ENCODE results near the gene TFDP1. TPM values are rescaled to one million over a fixed set of nuclear protein-coding genes. Genes with fewer than 3 reads are reported as not detected.

TFDP1 gene
- polyA plus RNA-seq, 1 of the 3 experiments (the other 2 are of a cell fraction) = 76.7 TPM

GRCh38 chr13:113589961-113590339, 5.4 kb downstream of the TFDP1 start:
- peaks cover 68% of the 10 kb centered on the region for H4K20me1 ChIP-seq (ENCODE audit: insufficient read depth)

GRCh38 chr13:113591750-113592149, 7.2 kb downstream of the TFDP1 start:
- H3K27ac ChIP-seq (ENCODE audit: low read depth in 2 of 2, low read length in 1 of 2) = no peak overlapping the region
- ChIA-PET POLR2A (no interaction called here), CTCF (no interaction called here)
- no peak overlapping the region for H2AFZ ChIP-seq (ENCODE audit: low read depth)
- peaks cover 18% of the 10 kb centered on the region for H3F3A ChIP-seq (replicated peaks; ENCODE audit: insufficient read depth)
- H3K27me3 ChIP-seq (ENCODE audit: insufficient read depth) = no peaks in the 10 kb centered on the region
- H3K79me2 ChIP-seq (ENCODE audit: insufficient read depth) = peaks cover 88% of the 10 kb centered on the region
- H3K9me2 ChIP-seq = no peaks in the 10 kb centered on the region
- no peak overlapping the region for H3K4me2 ChIP-seq
- peaks cover 0 to 21% of the 10 kb centered on the region in 2 experiments for H3K36me3 ChIP-seq (replicated peaks in 1 of 2; ENCODE audit: control insufficient read depth in 1 of 2, insufficient read depth in 2 of 2, low read length in 1 of 2)
- TF ChIP-seq GABPA (IDR thresholded peaks at IDR 0.05; ENCODE audit: low read depth) (no peak), RCOR1 (IDR thresholded peaks at IDR 0.05; ENCODE audit: low read length) (no peak), CHD2 (IDR thresholded peaks at IDR 0.05; ENCODE audit: low read length, partially characterized antibody) (no peak), YY1 (IDR thresholded peaks at IDR 0.05; ENCODE audit: low read depth) (no peak), RAD21 (IDR thresholded peaks at IDR 0.05; ENCODE audit: low read length) (no peak), TAF1 (IDR thresholded peaks at IDR 0.05; ENCODE audit: borderline replicate concordance, low read depth, low read length) (no peak), EP300 (IDR thresholded peaks at IDR 0.05; ENCODE audit: borderline replicate concordance in 1 of 2, low read depth in 1 of 2, low read length in 1 of 2) (no peak), MEF2A (IDR thresholded peaks at IDR 0.05; ENCODE audit: borderline replicate concordance, low read depth) (no peak), TCF12 (IDR thresholded peaks at IDR 0.05) (no peak), RFX5 (IDR thresholded peaks at IDR 0.05; ENCODE audit: low read length) (no peak), ELF1 (IDR thresholded peaks at IDR 0.05) (no peak)
- H3K4me3 ChIP-seq (ENCODE audit: low read depth in 2 of 2, low read length in 1 of 2) = no peak overlapping the region
- H3K9me3 ChIP-seq = no peaks in the 10 kb centered on the region
- peaks cover 69% of the 10 kb centered on the region for H4K20me1 ChIP-seq (ENCODE audit: insufficient read depth)
- over 99% methylated on average over 11 of the region's 11 CpGs for WGBS (ENCODE audit: low lambda C conversion rate)
- peaks cover 0 to 1% of the 10 kb centered on the region in 2 experiments; a peak in 1 of 4 replicates for H3K4me1 ChIP-seq (ENCODE audit: control insufficient read depth in 1 of 2, insufficient read depth in 2 of 2, low read depth in 1 of 2, low read length in 1 of 2)
- H3K9ac ChIP-seq = no peak overlapping the region
- peak; percentile 11 for DNase-seq

More at GRCh38 chr13:113589961-113590339, 5.4 kb downstream of the TFDP1 start:
- Histone ChIP-seq H3K36me3 (replicated peaks in 1 of 2; ENCODE audit: control insufficient read depth in 1 of 2, insufficient read depth in 2 of 2, low read length in 1 of 2) (peaks cover 0 to 20% of the 10 kb centered on the region in 2 experiments), H3K9ac (no peak overlapping the region), H3K9me2 (no peaks in the 10 kb centered on the region), H3K9me3 (no peaks in the 10 kb centered on the region), H3K27ac (ENCODE audit: low read depth in 2 of 2, low read length in 1 of 2) (no peak overlapping the region), H3K4me3 (ENCODE audit: low read depth in 2 of 2, low read length in 1 of 2) (no peak overlapping the region), H2AFZ (ENCODE audit: low read depth) (no peak overlapping the region), H3K4me1 (ENCODE audit: control insufficient read depth in 1 of 2, insufficient read depth in 2 of 2, low read depth in 1 of 2, low read length in 1 of 2) (peaks cover 9 to 10% of the 10 kb centered on the region in 2 experiments; a peak in 3 of 4 replicates), H3K4me2 (no peak overlapping the region), H3K27me3 (ENCODE audit: insufficient read depth) (no peaks in the 10 kb centered on the region), H3F3A (replicated peaks; ENCODE audit: insufficient read depth) (peaks cover 20% of the 10 kb centered on the region), H3K79me2 (ENCODE audit: insufficient read depth) (peaks cover 86% of the 10 kb centered on the region)
- WGBS (ENCODE audit: low lambda C conversion rate) = 94% methylated on average over 13 of the region's 14 CpGs
- CTCF ChIA-PET = no interaction called here
- DNase-seq = peak; percentile 5
- POLR2A ChIA-PET = no interaction called here
- no peak for TF ChIP-seq JUND (IDR thresholded peaks at IDR 0.05)
- TF ChIP-seq RXRA (IDR thresholded peaks at IDR 0.05; ENCODE audit: borderline replicate concordance, low read depth) = no peak
- no peak for TF ChIP-seq SIN3A (IDR thresholded peaks at IDR 0.05; ENCODE audit: borderline replicate concordance, low read depth, low read length)
- TF ChIP-seq POLR2AphosphoS5 (IDR thresholded peaks at IDR 0.05; ENCODE audit: low read depth, low read length) = no peak
- TF ChIP-seq RAD21 (IDR thresholded peaks at IDR 0.05; ENCODE audit: low read length) = no peak
- TF ChIP-seq NRF1 (IDR thresholded peaks at IDR 0.05; ENCODE audit: low read depth, low read length) = no peak
- no peak for TF ChIP-seq CHD2 (IDR thresholded peaks at IDR 0.05; ENCODE audit: low read length, partially characterized antibody)
- no peak for TF ChIP-seq NFIC (IDR thresholded peaks at IDR 0.05; ENCODE audit: borderline replicate concordance)
- TF ChIP-seq EZH2phosphoT487 (IDR thresholded peaks at IDR 0.05; ENCODE audit: borderline replicate concordance, low read depth) = no peak
- no peak for TF ChIP-seq FOXJ3 (CRISPR knock-in tag; IDR thresholded peaks at IDR 0.05)

Data from SK-N-SH (cell line).